Fibroblast of lung (primary cell): ENCODE measurements around the gene MYBPH. TPM values are rescaled to one million over a fixed set of nuclear protein-coding genes. Genes with fewer than 3 reads are reported as not detected.

Source experiments
- DNase-seq, 2 donors: peaks; one replicate each; pipeline versions ENCODE4 v3.0.0 to v3.0.0-alpha.2; 2010; ENCODE audit warnings: low read depth in 2 of 2
- H2AFZ ChIP-seq: 2 replicates; pipeline ENCODE4 v1.5.1; 2012; ENCODE audit warnings: low read length, control low read depth, inconsistent platforms
- H3K27ac ChIP-seq: 2 replicates; pipeline ENCODE4 v1.5.1; 2011; ENCODE audit warnings: low read length, control low read depth; ENCODE audit not compliant: insufficient read depth
- H3K27me3 ChIP-seq: 2 replicates; pipeline ENCODE4 v1.5.1; 2011; ENCODE audit warnings: mild to moderate bottlenecking, low read length; ENCODE audit not compliant: control insufficient read depth, insufficient read depth
- H3K36me3 ChIP-seq: 2 replicates; pipeline ENCODE4 v1.5.1; 2011; ENCODE audit warnings: low read length; ENCODE audit not compliant: control insufficient read depth, insufficient read depth
- H3K4me1 ChIP-seq: 2 replicates; pipeline ENCODE4 v1.5.1; 2011; ENCODE audit warnings: low read length; ENCODE audit not compliant: control insufficient read depth, insufficient read depth; ENCODE audit errors: extremely low read depth
- H3K4me2 ChIP-seq: 2 replicates; pipeline ENCODE4 v1.5.1; 2011; ENCODE audit warnings: low read length, control low read depth; ENCODE audit not compliant: insufficient read depth; ENCODE audit errors: extremely low read depth
- H3K4me3 ChIP-seq, 4 experiments: fragments of 200-600 bp in 1 of 4; sonication (generic) in 1 of 4; replicated peaks in 1 of 4; 2 replicates each; pipeline ENCODE4 v1.5.1; 2011 to 2016; ENCODE audit warnings: low read length in 4 of 4, low read depth in 3 of 4, mild to moderate bottlenecking in 3 of 4, control low read depth in 2 of 4, inconsistent platforms in 1 of 4, mixed read lengths in 1 of 4; ENCODE audit not compliant: insufficient read depth in 1 of 4; ENCODE audit errors: control extremely low read depth in 1 of 4
- H3K79me2 ChIP-seq: 2 replicates; pipeline ENCODE4 v1.5.1; 2012; ENCODE audit warnings: mild to moderate bottlenecking, low read length, inconsistent platforms; ENCODE audit not compliant: control insufficient read depth, insufficient read depth
- H3K9ac ChIP-seq: 2 replicates; pipeline ENCODE4 v1.5.1; 2011; ENCODE audit warnings: mild to moderate bottlenecking, low read length, control low read depth; ENCODE audit not compliant: insufficient read depth
- H3K9me3 ChIP-seq: 2 replicates; pipeline ENCODE4 v1.5.1; 2012; ENCODE audit warnings: low read depth, low read length; ENCODE audit not compliant: control insufficient read depth, insufficient read depth
- H4K20me1 ChIP-seq: 2 replicates; pipeline ENCODE4 v1.5.1; 2011; ENCODE audit warnings: low read length; ENCODE audit not compliant: control insufficient read depth, insufficient read depth; ENCODE audit errors: extremely low read depth
- EZH2 ChIP-seq: IDR thresholded peaks from 2 replicates; pipeline ENCODE4 v1.5.1; 2012; ENCODE audit warnings: low read length, control low read depth, mild to moderate bottlenecking; ENCODE audit errors: missing control alignments
- polyA plus RNA-seq, 2 donors: library from polyadenylated mRNA; depleted of rRNA in 1 of 2; stranded (reverse) in 1 of 2; unstranded in 1 of 2; fragments of >200 nt; gene quantifications; 2 replicates each; pipeline ENCODE4 v1.2.1, GENCODE V29; 2011 to 2012; ENCODE audit warnings: missing spikeins in 1 of 2
- total RNA-seq: library from RNA; depleted of rRNA; stranded (reverse); fragments of >200 nt; gene quantifications from 2 replicates; pipeline ENCODE4 v1.2.1, GENCODE V29; 2014
- TF ChIP-seq, protein P1 (sequence below), 2 donors: IDR thresholded peaks in 1 of 2; conservative IDR thresholded peaks in 1 of 2; 1 replicate in 1 of 2; 2 replicates in 1 of 2; pipeline ENCODE4 v1.5.1; 2011 to 2012; ENCODE audit warnings: low read length in 2 of 2, control low read depth in 1 of 2, inconsistent platforms in 1 of 2, low read depth in 1 of 2, mild to moderate bottlenecking in 1 of 2

Gene MYBPH
- total and polyA plus RNA-seq, 2 donors (not counting 1 experiment from before 2014, with no cell fraction given): 0.17 to 5.5 TPM

GRCh38 chr1:203161703-203162102 is 13.9 kb downstream of the MYBPH start:
- TF ChIP-seq, protein P1, sequence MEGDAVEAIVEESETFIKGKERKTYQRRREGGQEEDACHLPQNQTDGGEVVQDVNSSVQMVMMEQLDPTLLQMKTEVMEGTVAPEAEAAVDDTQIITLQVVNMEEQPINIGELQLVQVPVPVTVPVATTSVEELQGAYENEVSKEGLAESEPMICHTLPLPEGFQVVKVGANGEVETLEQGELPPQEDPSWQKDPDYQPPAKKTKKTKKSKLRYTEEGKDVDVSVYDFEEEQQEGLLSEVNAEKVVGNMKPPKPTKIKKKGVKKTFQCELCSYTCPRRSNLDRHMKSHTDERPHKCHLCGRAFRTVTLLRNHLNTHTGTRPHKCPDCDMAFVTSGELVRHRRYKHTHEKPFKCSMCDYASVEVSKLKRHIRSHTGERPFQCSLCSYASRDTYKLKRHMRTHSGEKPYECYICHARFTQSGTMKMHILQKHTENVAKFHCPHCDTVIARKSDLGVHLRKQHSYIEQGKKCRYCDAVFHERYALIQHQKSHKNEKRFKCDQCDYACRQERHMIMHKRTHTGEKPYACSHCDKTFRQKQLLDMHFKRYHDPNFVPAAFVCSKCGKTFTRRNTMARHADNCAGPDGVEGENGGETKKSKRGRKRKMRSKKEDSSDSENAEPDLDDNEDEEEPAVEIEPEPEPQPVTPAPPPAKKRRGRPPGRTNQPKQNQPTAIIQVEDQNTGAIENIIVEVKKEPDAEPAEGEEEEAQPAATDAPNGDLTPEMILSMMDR (conservative IDR thresholded peaks at IDR 0.05 in 1 of 2, IDR thresholded peaks at IDR 0.05 in 1 of 2; ENCODE audit: low read depth in 1 of 2, low read length in 2 of 2): no peak
- TF ChIP-seq EZH2: no peak
- no peaks in the 10 kb centered on the region for H3K9me3 ChIP-seq

GRCh38 chr1:203161175-203161574 is 14.5 kb downstream of the MYBPH start:
- H2AFZ ChIP-seq: no peak overlapping the region
- H3K36me3 ChIP-seq: no peaks in the 10 kb centered on the region
- no peak overlapping the region for H3K4me2 ChIP-seq
- H3K9me3 ChIP-seq: no peaks in the 10 kb centered on the region
- no peak overlapping the region for H3K4me3 ChIP-seq
- no peak for DNase-seq
- H3K4me1 ChIP-seq: no peaks in the 10 kb centered on the region
- no peak overlapping the region for H3K27ac ChIP-seq
- H3K27me3 ChIP-seq: peaks cover 12% of the 10 kb centered on the region
- no peaks in the 10 kb centered on the region for H4K20me1 ChIP-seq
- TF ChIP-seq, protein P1 (conservative IDR thresholded peaks at IDR 0.05 in 1 of 2, IDR thresholded peaks at IDR 0.05 in 1 of 2; ENCODE audit: low read depth in 1 of 2, low read length in 2 of 2): no peak
- no peak for TF ChIP-seq EZH2
- no peaks in the 10 kb centered on the region for H3K79me2 ChIP-seq
- H3K9ac ChIP-seq: no peak overlapping the region

More at GRCh38 chr1:203161703-203162102, 13.9 kb downstream of the MYBPH start:
- no peak overlapping the region for H3K4me3 ChIP-seq
- H3K36me3 ChIP-seq: no peaks in the 10 kb centered on the region
- peaks cover 12% of the 10 kb centered on the region for H3K27me3 ChIP-seq
- H4K20me1 ChIP-seq: no peaks in the 10 kb centered on the region
- H3K4me1 ChIP-seq: no peaks in the 10 kb centered on the region
- no peak overlapping the region for H3K27ac ChIP-seq
- H3K79me2 ChIP-seq: no peaks in the 10 kb centered on the region
- no peak overlapping the region for H3K9ac ChIP-seq
- no peak overlapping the region for H3K4me2 ChIP-seq
- no peak for DNase-seq
- no peak overlapping the region for H2AFZ ChIP-seq

DNA sequence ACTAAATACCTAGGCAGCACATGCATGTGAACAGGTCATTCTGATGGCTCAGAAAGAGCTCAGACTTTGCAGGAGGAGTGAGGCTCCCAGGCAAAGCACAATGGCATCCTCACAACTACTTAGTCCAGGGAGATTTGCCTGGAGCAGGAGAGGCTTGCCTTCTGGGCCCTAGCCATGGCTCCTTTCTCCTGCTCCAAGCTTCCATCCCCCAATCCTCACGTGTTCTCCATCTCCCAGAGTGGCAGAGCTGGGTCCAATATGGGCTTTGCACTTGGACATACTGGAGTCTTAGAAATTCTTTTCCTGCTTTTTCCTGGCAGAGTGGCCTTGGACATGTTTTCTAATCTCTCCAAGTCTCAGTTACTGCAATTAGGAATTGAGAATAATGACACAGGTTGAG is 15.8 kb downstream of the MYBPH start:
- Histone ChIP-seq H3K4me3 (no peak overlapping the region), H3K27ac (no peak overlapping the region), H3K9me3 (no peaks in the 10 kb centered on the region), H3K27me3 (peaks cover 12% of the 10 kb centered on the region), H3K4me2 (no peak overlapping the region), H3K9ac (no peak overlapping the region), H3K79me2 (no peaks in the 10 kb centered on the region), H4K20me1 (no peaks in the 10 kb centered on the region), H3K4me1 (no peaks in the 10 kb centered on the region), H2AFZ (no peak overlapping the region), H3K36me3 (no peaks in the 10 kb centered on the region)
- TF ChIP-seq, protein P1 (conservative IDR thresholded peaks at IDR 0.05 in 1 of 2, IDR thresholded peaks at IDR 0.05 in 1 of 2; ENCODE audit: low read depth in 1 of 2, low read length in 2 of 2): no peak
- TF ChIP-seq EZH2: no peak
- no peak for DNase-seq
